H9 (cell line): Measurements from ENCODE around the gene ASTN1. TPM values are rescaled to one million over a fixed set of nuclear protein-coding genes. Genes with fewer than 3 reads are reported as not detected.

Source experiments
- DNase-seq: peaks from one replicate; pipeline ENCODE4 v3.0.0-alpha.2; 2017
- H2AFZ ChIP-seq: one replicate; pipeline ENCODE4 v1.6.1; 2013; ENCODE audit warnings: mild to moderate bottlenecking, low read length, control low read depth, moderate library complexity
- H2AK5ac ChIP-seq: 2 replicates; pipeline ENCODE4 v1.6.1; 2013; ENCODE audit warnings: low read length, control low read depth, mixed read lengths; ENCODE audit not compliant: insufficient read length
- H2BK120ac ChIP-seq: one replicate; pipeline ENCODE4 v1.6.1; 2013; ENCODE audit warnings: low read depth, mild to moderate bottlenecking, low read length, control low read depth, inconsistent platforms; ENCODE audit not compliant: poor library complexity, severe bottlenecking
- H2BK12ac ChIP-seq: 2 replicates; pipeline ENCODE4 v1.6.1; 2013; ENCODE audit warnings: low read length, control low read depth, mixed read lengths, low read depth; ENCODE audit not compliant: insufficient read length
- H2BK15ac ChIP-seq: 2 replicates; pipeline ENCODE4 v1.6.1; 2013; ENCODE audit warnings: low read depth, low read length, control low read depth
- H2BK20ac ChIP-seq: one replicate; pipeline ENCODE4 v1.6.1; 2013; ENCODE audit warnings: low read depth, mild to moderate bottlenecking, low read length, control low read depth, inconsistent platforms; ENCODE audit not compliant: poor library complexity, severe bottlenecking
- H2BK5ac ChIP-seq: 2 replicates; pipeline ENCODE4 v1.6.1; 2013; ENCODE audit warnings: low read length, control low read depth, mixed read lengths; ENCODE audit not compliant: insufficient read length
- H3K14ac ChIP-seq: 2 replicates; pipeline ENCODE4 v1.6.1; 2013; ENCODE audit warnings: low read length, control low read depth; ENCODE audit not compliant: insufficient read depth
- H3K18ac ChIP-seq: 2 replicates; pipeline ENCODE4 v1.6.1; 2013; ENCODE audit warnings: low read depth, mild to moderate bottlenecking, mixed read lengths, low read length, control low read depth; ENCODE audit not compliant: insufficient read length
- H3K23ac ChIP-seq: 2 replicates; pipeline ENCODE4 v1.6.1; 2013; ENCODE audit warnings: low read length, control low read depth, mixed read lengths, low read depth; ENCODE audit not compliant: insufficient read length
- H3K23me2 ChIP-seq: 2 replicates; pipeline ENCODE4 v1.6.1; 2013; ENCODE audit warnings: low read depth, mild to moderate bottlenecking, mixed read lengths, low read length, control low read depth; ENCODE audit not compliant: insufficient read length, poor library complexity, severe bottlenecking
- H3K27ac ChIP-seq: 2 replicates; pipeline ENCODE4 v1.5.1; 2013; ENCODE audit warnings: low read length, control low read depth, mixed read lengths, low read depth; ENCODE audit not compliant: insufficient read length
- H3K27me3 ChIP-seq: 2 replicates; pipeline ENCODE4 v1.6.1; 2013; ENCODE audit warnings: low read length, control low read depth, inconsistent platforms; ENCODE audit not compliant: insufficient read depth
- H3K4ac ChIP-seq: 2 replicates; pipeline ENCODE4 v1.6.1; 2013; ENCODE audit warnings: low read depth, mild to moderate bottlenecking, control low read depth, inconsistent platforms, low read length, moderate library complexity
- H3K4me1 ChIP-seq: 2 replicates; pipeline ENCODE4 v1.6.1; 2013; ENCODE audit warnings: low read length, control low read depth, inconsistent platforms; ENCODE audit not compliant: insufficient read depth
- H3K4me2 ChIP-seq: 2 replicates; pipeline ENCODE4 v1.6.1; 2013; ENCODE audit warnings: low read length, control low read depth, mixed read lengths; ENCODE audit not compliant: insufficient read length, insufficient read depth
- H3K56ac ChIP-seq: 2 replicates; pipeline ENCODE4 v1.6.1; 2013; ENCODE audit warnings: low read depth, mild to moderate bottlenecking, mixed read lengths, low read length, control low read depth; ENCODE audit not compliant: insufficient read length
- H3K79me1 ChIP-seq: 2 replicates; pipeline ENCODE4 v1.6.1; 2013; ENCODE audit warnings: low read depth, mild to moderate bottlenecking, moderate library complexity, low read length, control low read depth, inconsistent platforms; ENCODE audit not compliant: insufficient read depth, poor library complexity, severe bottlenecking
- H3K79me2 ChIP-seq: 2 replicates; pipeline ENCODE4 v1.6.1; 2013; ENCODE audit warnings: low read length, control low read depth, inconsistent platforms; ENCODE audit not compliant: insufficient read depth
- H3K9ac ChIP-seq: 2 replicates; pipeline ENCODE4 v1.6.1; 2013; ENCODE audit warnings: low read length, control low read depth, mixed read lengths; ENCODE audit not compliant: insufficient read length; ENCODE audit errors: extremely low read depth
- H3K9me3 ChIP-seq: one replicate; pipeline ENCODE4 v1.6.1; 2013; ENCODE audit warnings: low read depth, low read length, inconsistent platforms; ENCODE audit not compliant: control insufficient read depth
- H3T11ph ChIP-seq: one replicate; pipeline ENCODE4 v1.6.1; 2013; ENCODE audit warnings: mild to moderate bottlenecking, low read length, control low read depth, inconsistent platforms
- H4K20me1 ChIP-seq: one replicate; pipeline ENCODE4 v1.6.1; 2013; ENCODE audit not compliant: control insufficient read depth, insufficient read length, insufficient read depth
- H4K5ac ChIP-seq: 2 replicates; pipeline ENCODE4 v1.6.1; 2013; ENCODE audit warnings: low read depth, mild to moderate bottlenecking, mixed read lengths, low read length, control low read depth; ENCODE audit not compliant: insufficient read length
- H4K8ac ChIP-seq: replicated peaks from 2 replicates; pipeline ENCODE4 v1.6.1; 2013; ENCODE audit warnings: low read length, control low read depth, mixed read lengths, low read depth; ENCODE audit not compliant: insufficient read length
- H4K91ac ChIP-seq: 2 replicates; pipeline ENCODE4 v1.6.1; 2013; ENCODE audit warnings: low read depth, mild to moderate bottlenecking, moderate library complexity, mixed read lengths, low read length, control low read depth; ENCODE audit not compliant: insufficient read length
- H3K27ac Mint-ChIP-seq, 3 experiments: 2 replicates in 2 of 3; 3 replicates in 1 of 3; pipeline ENCODE4 v1.8.0; 2020 to 2021; ENCODE audit warnings: mixed read lengths in 3 of 3, mild to moderate bottlenecking in 1 of 3, moderate library complexity in 1 of 3
- H3K27me3 Mint-ChIP-seq: 2 replicates; pipeline ENCODE4 v1.8.0; 2021; ENCODE audit warnings: low read depth, mild to moderate bottlenecking, moderate library complexity, mixed read lengths
- H3K36me3 Mint-ChIP-seq, 3 experiments: 2 replicates in 2 of 3; 3 replicates in 1 of 3; pipeline ENCODE4 v1.8.0; 2020 to 2021; ENCODE audit warnings: low read depth in 3 of 3, mixed read lengths in 3 of 3; ENCODE audit not compliant: insufficient read depth in 1 of 3
- H3K4me1 Mint-ChIP-seq, 2 experiments: 2 replicates each; pipeline ENCODE4 v1.8.0; 2020; ENCODE audit warnings: mixed read lengths in 2 of 2
- H3K4me3 Mint-ChIP-seq, 2 experiments: 2 replicates in 1 of 2; 3 replicates in 1 of 2; pipeline ENCODE4 v1.8.0; 2020 to 2021; ENCODE audit warnings: mild to moderate bottlenecking in 2 of 2, mixed read lengths in 2 of 2, moderate library complexity in 1 of 2
- H3K9me3 Mint-ChIP-seq, 2 experiments: 2 replicates in 1 of 2; 3 replicates in 1 of 2; pipeline ENCODE4 v1.8.0; 2020; ENCODE audit warnings: mild to moderate bottlenecking in 2 of 2, mixed read lengths in 2 of 2, moderate library complexity in 1 of 2
- WGBS: extraction: QIAGEN DNeasy Blood & Tissue Kit; methylation state at CpG from one replicate; pipeline ENCODE4 v1.1.7; 2013; ENCODE audit warnings: missing lambda C conversion rate, low lambda C conversion rate, mixed read lengths; ENCODE audit not compliant: insufficient read length; ENCODE audit errors: extremely low coverage; 5-methylcytosine and 5-hydroxymethylcytosine counted together
- total RNA-seq: library from RNA; stranded (reverse); gene quantifications from 2 replicates; pipeline ENCODE4 v1.2.1, GENCODE V29; 2021
- TF ChIP-seq, protein P1 (sequence below): fragments of 200-600 bp; sonication (generic); conservative IDR thresholded peaks from 3 replicates; pipeline ENCODE4 v1.8.0; 2021; ENCODE audit warnings: antibody characterized with exemption, mild to moderate bottlenecking

Gene ASTN1
- total RNA-seq, 1 experiment from 2014 or later, result 0.98 TPM

DNA sequence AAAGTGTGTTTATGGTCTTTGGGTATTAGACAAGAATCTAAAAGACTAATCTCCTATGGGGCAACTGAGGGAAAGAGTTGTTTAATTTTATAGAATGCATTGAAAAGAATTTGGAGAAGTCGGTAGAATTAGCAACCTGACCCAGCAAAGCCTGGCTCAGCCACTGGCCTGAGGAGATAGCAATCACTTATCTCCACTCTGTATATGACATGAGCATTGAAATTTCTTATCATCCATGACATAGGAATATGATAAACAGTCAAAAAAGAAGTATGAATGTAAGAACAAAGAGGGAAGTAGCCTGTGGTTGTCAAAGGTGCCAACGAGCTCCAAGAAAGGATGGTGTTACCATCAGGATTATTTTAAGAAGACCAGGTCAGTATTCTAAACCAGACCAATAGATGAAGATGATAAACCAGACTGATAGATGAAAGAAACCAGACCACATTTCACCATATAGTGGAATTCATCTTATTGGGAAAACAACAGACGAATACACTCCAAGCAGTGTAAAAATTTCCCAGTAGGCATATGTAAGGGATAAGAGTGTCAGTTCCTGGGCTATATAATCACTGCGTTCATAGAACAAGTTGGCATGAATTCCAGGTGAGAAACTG lies 35.7 kb downstream of the ASTN1 start:
- H3K27me3 Mint-ChIP-seq, result peaks cover 5% of the 10 kb centered on the region
- Histone ChIP-seq H3K79me1 (no peaks in the 10 kb centered on the region), H3K9ac (no peak overlapping the region), H3K4me2 (no peak overlapping the region), H3K23ac (no peak overlapping the region), H4K8ac (no peak overlapping the region), H2BK12ac (no peak overlapping the region), H2BK15ac (no peak overlapping the region), H3K27ac (no peak overlapping the region), H3K9me3 (no peaks in the 10 kb centered on the region), H2BK5ac (no peak overlapping the region), H3K4ac (no peak overlapping the region), H3K56ac (no peak overlapping the region), H3K23me2 (no peaks in the 10 kb centered on the region), H3K14ac (no peak overlapping the region), H2AFZ (no peak overlapping the region), H4K91ac (no peak overlapping the region), H2BK20ac (no peak overlapping the region), H4K5ac (no peak overlapping the region), H3T11ph (no peak overlapping the region), H3K79me2 (0 out of 2 replicates have a peak, but pooled peaks cover 2% of the 10 kb centered on the region), H4K20me1 (no peaks in the 10 kb centered on the region), H2BK120ac (no peak overlapping the region), H2AK5ac (no peak overlapping the region), H3K27me3 (no peaks in the 10 kb centered on the region), H3K4me1 (peaks cover 4% of the 10 kb centered on the region; the same call in 1 of the 2 replicates), H3K18ac (no peak overlapping the region)
- DNase-seq, result no peak
- no peaks in the 10 kb centered on the region for H3K9me3 Mint-ChIP-seq
- H3K4me3 Mint-ChIP-seq, result no peak overlapping the region
- H3K27ac Mint-ChIP-seq, result no peak overlapping the region
- TF ChIP-seq, protein P1, sequence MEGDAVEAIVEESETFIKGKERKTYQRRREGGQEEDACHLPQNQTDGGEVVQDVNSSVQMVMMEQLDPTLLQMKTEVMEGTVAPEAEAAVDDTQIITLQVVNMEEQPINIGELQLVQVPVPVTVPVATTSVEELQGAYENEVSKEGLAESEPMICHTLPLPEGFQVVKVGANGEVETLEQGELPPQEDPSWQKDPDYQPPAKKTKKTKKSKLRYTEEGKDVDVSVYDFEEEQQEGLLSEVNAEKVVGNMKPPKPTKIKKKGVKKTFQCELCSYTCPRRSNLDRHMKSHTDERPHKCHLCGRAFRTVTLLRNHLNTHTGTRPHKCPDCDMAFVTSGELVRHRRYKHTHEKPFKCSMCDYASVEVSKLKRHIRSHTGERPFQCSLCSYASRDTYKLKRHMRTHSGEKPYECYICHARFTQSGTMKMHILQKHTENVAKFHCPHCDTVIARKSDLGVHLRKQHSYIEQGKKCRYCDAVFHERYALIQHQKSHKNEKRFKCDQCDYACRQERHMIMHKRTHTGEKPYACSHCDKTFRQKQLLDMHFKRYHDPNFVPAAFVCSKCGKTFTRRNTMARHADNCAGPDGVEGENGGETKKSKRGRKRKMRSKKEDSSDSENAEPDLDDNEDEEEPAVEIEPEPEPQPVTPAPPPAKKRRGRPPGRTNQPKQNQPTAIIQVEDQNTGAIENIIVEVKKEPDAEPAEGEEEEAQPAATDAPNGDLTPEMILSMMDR, result no peak
- WGBS, result no CpG with 5 or more reads among the region's 4 CpGs
- peaks cover 0 to 2% (median 0%) of the 10 kb centered on the region in 3 experiments; a peak in 2 of 7 replicates for H3K36me3 Mint-ChIP-seq
- peaks cover 6 to 7% of the 10 kb centered on the region in 2 experiments; a peak in 3 of 4 replicates for H3K4me1 Mint-ChIP-seq
